PFSK-1 (cell line): ENCODE data around the gene MYOZ3.

Experiments used
- FOXP2 ChIP-seq: optimal IDR thresholded peaks from 2 replicates; pipeline ENCODE3; 2011; ENCODE audit warnings: borderline replicate concordance, control low read depth, inconsistent platforms; ENCODE audit not compliant: insufficient read depth; ENCODE audit errors: extremely low read length, extremely low read depth
- POLR2AphosphoS5 ChIP-seq: IDR thresholded peaks from 2 replicates; pipeline ENCODE4 v1.6.1; 2012; ENCODE audit warnings: low read depth, mild to moderate bottlenecking, control low read depth, low read length, moderate library complexity
- REST ChIP-seq, 2 experiments: IDR thresholded peaks; 2 replicates each; pipeline versions ENCODE4 v1.6.1 to v1.8.0; 2011 to 2012; ENCODE audit warnings: low read depth in 2 of 2, low read length in 2 of 2, control low read depth in 1 of 2, inconsistent platforms in 1 of 2, mild to moderate bottlenecking in 1 of 2, moderate library complexity in 1 of 2; ENCODE audit not compliant: insufficient read depth in 1 of 2
- SIN3A ChIP-seq: IDR thresholded peaks from 2 replicates; pipeline ENCODE4 v1.6.1; 2012; ENCODE audit warnings: mild to moderate bottlenecking, low read length, moderate library complexity, borderline replicate concordance; ENCODE audit not compliant: insufficient read depth
- TAF1 ChIP-seq: IDR thresholded peaks from 2 replicates; pipeline ENCODE4 v1.6.1; 2012; ENCODE audit warnings: low read length, control low read depth, borderline replicate concordance; ENCODE audit not compliant: insufficient read depth

GRCh38 chr5:150639377-150639692 is 21.7 kb upstream of the MYOZ3 start:
- no peak for TF ChIP-seq POLR2AphosphoS5
- no peak for TF ChIP-seq TAF1
- no peak for TF ChIP-seq REST (IDR thresholded peaks at IDR 0.05; ENCODE audit: insufficient read depth in 1 of 2, low read depth in 2 of 2, low read length in 2 of 2)
- no peak for TF ChIP-seq SIN3A
- no peak for TF ChIP-seq FOXP2
